LoVo (cell line): Measurements from ENCODE around the gene NARF.
"Not testable (repeated sequence)": the region's sequence is repeated elsewhere in the genome, so short reads cannot be mapped to it uniquely, and the experiment has no call there.

Experiments
- DNase-seq: peaks from one replicate; pipeline ENCODE4 v3.0.0-alpha.2; 2016; ENCODE audit warnings: low spot score

Gene NARF

GRCh38 chr17:82458179-82458884 lies at the start of gene NARF:
NARF (plus strand) TSS chr17:82458741; CDS start chr17:82458804, 63 bp downstream.
- peak; percentile 99 for DNase-seq

GRCh38 chr17:82408938-82409318 lies 49.6 kb upstream of the NARF start:
- DNase-seq = no peak

GRCh38 chr17:82410014-82410716 lies 48.4 kb upstream of the NARF start:
- DNase-seq = no peak

GRCh38 chr17:82411396-82412053 lies 47.0 kb upstream of the NARF start:
- DNase-seq = no peak

- DNase-seq = not testable (repeated sequence)
These were observed 46.5 kb upstream of the NARF start for GRCh38 chr17:82412081-82412480.

- no peak for DNase-seq
These were observed 45.7 kb upstream of the NARF start for GRCh38 chr17:82412535-82413520.

- DNase-seq = no peak
These were observed 43.8 kb upstream of the NARF start for GRCh38 chr17:82414548-82415281.

GRCh38 chr17:82415336-82415735 lies 43.2 kb upstream of the NARF start:
- no peak for DNase-seq

- no peak for DNase-seq
These were observed 42.8 kb upstream of the NARF start for GRCh38 chr17:82415786-82416185.

GRCh38 chr17:82416264-82416663 lies 42.3 kb upstream of the NARF start:
- no peak for DNase-seq

- DNase-seq = no peak
These were observed 41.8 kb upstream of the NARF start for GRCh38 chr17:82416771-82417170.

GRCh38 chr17:82418001-82418986 lies 40.2 kb upstream of the NARF start, which contains the start of the genes HEXD and OGFOD3:
HEXD (plus strand) TSS chr17:82418347; CDS start chr17:82419800, 1,453 bp downstream.
OGFOD3 (minus strand) TSS chr17:82418586; CDS start chr17:82418485, 101 bp downstream.
- DNase-seq = peak; percentile 96

GRCh38 chr17:82419540-82419939 lies 39.0 kb upstream of the NARF start:
- peak; percentile 38 for DNase-seq

GRCh38 chr17:82424001-82424862 lies 34.3 kb upstream of the NARF start:
- DNase-seq = peak; percentile 12

- no peak for DNase-seq
These were observed 33.7 kb upstream of the NARF start for GRCh38 chr17:82424863-82425159.

- no peak for DNase-seq
These were observed 30.0 kb upstream of the NARF start for GRCh38 chr17:82428546-82428945.

- DNase-seq = no peak
These were observed 28.7 kb upstream of the NARF start for GRCh38 chr17:82429824-82430223.

GRCh38 chr17:82432017-82432416 lies 26.5 kb upstream of the NARF start:
- no peak for DNase-seq
